HG02870 (cell line): Measurements from ENCODE around the gene HEYL.

Experiments
- ATAC-seq: cut with Tn5 transposase; IDR thresholded peaks from one replicate; pipeline ENCODE4 v1.9.1; 2021; ENCODE audit warnings: mild to moderate bottlenecking, moderate library complexity; ENCODE audit not compliant: unreplicated experiment

Gene HEYL

DNA sequence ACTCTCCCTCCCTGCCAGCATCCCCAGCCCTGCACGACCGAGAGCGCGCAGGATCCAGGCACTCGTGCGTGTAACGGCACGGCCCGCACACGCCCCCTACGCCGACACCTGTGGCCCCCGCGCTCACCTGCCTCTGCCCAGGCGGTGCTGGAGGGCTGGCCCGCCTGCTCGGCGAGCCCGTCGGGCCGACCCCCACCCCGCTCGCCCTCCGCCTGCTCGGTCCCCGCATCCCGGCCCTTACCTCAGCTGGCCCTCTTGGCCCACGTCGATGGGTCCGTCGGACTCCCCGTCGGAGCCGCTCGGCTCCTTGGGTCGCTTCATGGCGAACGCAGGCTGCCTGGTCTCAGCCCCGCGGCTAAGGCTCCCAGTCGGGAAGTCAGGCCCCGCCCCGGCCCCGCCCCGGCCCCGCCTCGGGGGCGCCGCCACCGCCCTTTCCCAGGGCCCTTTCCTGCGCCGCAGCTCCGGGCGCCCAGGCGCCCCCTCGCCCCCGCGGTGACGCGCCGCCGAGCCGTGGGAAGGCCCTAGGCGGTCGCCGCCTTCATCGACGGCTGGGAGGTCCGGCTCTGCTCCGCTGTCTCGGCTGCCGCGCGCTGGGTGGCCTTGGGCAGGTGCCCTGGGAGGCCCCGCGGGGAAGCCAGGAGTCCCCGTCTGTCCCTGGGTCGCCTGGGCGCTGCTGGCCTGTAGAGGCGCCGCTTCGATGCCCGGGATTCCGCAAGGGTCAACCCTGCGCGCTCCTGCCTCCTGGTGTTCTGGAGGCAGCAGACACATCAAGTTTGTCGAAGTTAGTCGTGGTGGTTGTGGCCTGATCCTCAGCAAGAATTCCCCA is at the start of gene HEYL:
Gene HEYL, minus strand, starts transcription at position 339 of the 826 bp plus-strand sequence. Its CDS starts 18 bp downstream, at position 321.
- ATAC-seq, result no peak

GRCh38 chr1:39689214-39689613 is 49.8 kb upstream of the HEYL start:
- ATAC-seq, result no peak

DNA sequence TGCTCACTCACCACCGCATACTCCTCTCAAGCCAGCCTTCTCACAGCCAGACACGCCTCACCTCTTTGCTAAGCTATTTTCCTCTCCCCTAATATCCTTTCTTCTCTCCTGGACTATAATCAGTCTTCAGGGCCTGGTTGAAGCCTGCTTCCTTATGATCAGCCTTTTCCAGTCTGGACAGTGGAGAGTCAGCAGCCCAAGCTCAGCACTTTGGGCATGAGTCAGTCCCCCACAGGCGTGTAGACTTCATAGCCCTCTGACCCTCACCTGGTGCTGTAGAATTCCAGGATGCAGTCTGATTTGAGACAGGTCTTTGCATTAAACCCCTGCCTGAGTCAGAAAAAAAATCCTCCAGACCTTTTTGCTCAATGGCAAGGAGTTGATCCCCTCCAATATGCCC is 49.3 kb upstream of the HEYL start:
- no peak for ATAC-seq

DNA sequence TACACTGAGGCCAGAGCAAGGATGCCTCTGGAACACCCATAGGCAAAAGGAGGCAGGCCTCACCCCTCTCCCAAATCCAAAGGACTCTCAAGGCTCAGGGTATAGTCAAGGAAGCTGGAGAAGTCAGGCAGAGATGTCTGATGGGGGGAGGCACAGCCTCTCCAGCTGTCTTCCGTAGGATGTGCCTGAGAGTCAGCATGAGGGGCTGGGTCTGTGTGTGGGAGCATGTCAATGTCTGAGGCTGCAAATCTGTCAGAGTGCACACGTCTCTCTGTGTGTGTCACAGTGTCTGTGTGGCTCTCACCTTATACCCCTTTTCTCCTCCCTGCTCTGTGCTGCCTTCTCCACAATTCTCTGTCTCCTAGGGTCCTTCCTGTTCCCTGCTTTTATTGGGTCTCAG is 47.8 kb upstream of the HEYL start:
- no peak for ATAC-seq

DNA sequence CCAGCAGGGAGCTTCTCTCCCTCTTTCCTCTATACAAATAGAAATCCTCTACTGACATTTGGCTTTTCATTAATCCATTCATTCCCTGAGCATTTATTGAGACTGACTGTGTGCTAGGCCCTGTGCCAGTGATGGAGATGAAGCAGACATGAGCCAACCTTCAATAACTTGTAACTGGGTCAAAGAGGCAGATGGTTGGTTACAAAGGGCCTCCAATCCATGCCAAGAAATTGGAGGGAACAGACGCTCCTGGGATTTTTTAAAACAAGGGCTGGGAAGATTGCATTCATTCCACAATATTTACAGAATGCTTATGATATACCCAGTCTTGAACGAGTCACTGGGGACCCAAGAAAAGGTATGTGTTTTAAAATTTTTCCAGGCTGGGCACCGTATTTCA is 45.6 kb upstream of the HEYL start:
- ATAC-seq, result no peak

DNA sequence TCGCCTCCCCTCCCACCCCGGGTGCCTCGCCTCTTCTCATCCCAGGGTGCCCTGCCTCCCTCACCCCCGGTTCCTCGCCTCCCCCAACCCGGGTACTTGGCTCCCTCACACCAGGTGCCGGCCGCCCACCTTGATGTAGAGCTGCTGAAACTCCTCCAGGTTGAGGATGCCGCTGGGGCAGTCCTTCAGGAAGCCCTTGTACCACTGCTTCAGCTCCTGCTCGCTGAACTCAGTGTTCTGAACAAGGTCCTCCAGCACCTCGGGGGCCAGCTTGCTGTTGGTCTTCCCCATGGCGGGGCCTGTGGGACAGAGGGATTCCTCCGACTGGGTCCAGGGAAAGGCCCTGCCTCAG is 44.8 kb upstream of the HEYL start:
- ATAC-seq, result no peak

GRCh38 chr1:39683591-39684312 is 44.3 kb upstream of the HEYL start:
- ATAC-seq, result no peak

GRCh38 chr1:39681999-39682398 is 42.6 kb upstream of the HEYL start:
- no peak for ATAC-seq

DNA sequence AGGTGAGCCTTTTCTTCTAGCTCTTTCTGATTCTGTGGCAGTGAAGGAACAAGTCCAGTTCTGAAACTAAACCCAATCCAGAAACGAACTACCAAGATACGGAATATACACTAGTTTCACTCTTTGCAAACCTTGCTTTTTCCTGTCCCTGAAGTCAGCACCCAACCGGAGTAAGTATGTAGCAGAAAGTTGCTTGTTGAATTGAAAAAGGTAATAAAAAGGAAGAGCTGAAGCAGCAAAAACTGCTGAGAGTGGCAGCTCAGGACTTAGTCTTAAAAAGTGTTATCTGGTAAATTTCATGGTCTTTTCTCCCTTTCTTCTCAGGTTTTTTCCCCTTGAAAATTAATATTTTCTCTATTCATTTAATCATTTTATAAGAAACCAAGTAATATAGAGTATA is 41.9 kb upstream of the HEYL start:
- no peak for ATAC-seq

DNA sequence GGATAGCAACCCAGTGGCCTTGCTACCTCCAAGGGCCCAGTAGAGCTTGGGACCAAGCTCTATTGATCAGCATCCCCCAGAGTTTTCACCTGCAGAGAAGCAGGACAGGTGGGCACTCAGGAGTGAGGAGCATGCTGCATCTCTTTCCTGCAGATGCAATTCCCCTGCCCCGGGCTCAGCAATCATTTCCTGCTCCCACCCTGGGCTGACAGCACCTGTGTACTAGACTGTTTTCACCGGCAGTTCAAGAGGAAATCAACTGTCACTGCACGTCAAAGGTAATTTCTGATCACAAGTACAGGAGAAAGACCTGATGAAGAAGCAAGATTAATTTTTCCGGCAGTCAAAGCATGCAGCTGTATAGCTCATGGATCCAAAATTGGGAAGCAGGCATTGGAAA is 41.3 kb upstream of the HEYL start:
- no peak for ATAC-seq

- no peak for ATAC-seq
Measured at GRCh38 chr1:39679821-39680220, 40.4 kb upstream of the HEYL start.

GRCh38 chr1:39678889-39679288 is 39.4 kb upstream of the HEYL start:
- no peak for ATAC-seq

DNA sequence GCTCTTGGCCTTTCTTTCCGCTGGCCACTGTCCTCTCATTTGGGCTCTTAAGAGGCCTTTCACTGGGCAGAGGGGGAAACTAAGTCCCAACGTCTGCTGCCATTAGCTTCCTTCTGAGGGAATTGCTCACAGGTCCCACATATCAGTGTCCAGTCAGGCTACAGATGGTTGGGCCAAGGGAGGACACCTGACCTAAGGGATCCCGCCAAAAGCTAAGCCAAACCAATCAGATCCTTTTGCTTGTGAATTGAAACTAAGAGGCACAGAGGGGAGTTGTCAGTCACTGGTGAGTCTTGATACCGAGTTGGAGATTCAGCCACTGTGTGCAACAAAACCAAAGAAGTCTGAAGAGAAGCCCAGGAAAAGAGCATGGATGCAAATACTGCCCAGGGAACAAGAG is 38.2 kb upstream of the HEYL start:
- no peak for ATAC-seq

DNA sequence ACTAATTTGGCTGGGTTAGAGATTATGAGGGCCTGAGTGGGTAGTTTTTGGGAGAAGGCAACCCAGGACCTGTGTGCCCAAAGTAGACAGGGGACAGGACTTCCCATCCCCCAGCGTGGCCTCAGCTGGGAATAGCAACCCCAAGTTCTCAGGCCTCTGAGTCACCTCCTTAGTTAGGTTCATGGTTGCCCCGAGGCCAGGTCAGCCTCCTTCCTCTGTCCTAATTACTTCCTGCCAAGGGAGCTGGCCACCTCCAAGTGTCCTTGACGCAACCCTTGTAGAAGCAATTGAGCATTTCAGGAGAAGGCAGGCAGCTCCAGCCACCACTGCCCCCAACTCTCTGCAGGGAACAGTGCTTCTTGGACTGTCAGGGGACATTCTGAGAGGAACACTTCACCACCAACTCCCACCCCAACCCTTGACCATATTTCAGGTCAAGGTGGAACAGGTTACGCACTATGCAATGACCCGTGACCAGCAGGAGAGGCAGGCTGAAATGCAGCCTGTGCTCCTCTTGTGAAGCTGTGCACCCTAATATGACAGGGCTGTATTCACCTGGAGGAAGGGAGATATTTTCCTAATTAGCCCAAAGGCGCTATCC is 37.6 kb upstream of the HEYL start:
- ATAC-seq, result no peak

- ATAC-seq, result no peak
Measured at GRCh38 chr1:39675220-39675619, 35.8 kb upstream of the HEYL start.

DNA sequence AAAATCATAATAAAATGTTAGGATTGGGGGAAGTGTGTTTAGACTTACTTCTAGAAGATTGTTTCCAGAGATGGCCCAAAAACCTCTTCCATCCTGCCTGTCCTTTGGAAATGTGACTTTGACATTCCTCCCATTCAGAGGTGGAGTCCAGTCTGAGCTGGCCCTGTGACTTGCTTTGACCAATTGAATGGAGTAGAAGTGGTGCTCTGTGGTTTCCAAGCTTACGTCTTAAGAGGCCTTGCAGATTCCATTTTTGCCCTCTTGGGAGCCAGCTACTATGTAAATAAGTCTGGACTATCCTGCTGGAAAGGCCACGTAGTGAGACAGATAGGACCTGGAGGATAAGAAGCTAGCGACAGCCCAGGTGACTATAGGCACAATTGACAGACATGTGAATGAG is 33.8 kb upstream of the HEYL start:
- ATAC-seq, result no peak

GRCh38 chr1:39672551-39672947 is 33.1 kb upstream of the HEYL start:
- ATAC-seq, result no peak

DNA sequence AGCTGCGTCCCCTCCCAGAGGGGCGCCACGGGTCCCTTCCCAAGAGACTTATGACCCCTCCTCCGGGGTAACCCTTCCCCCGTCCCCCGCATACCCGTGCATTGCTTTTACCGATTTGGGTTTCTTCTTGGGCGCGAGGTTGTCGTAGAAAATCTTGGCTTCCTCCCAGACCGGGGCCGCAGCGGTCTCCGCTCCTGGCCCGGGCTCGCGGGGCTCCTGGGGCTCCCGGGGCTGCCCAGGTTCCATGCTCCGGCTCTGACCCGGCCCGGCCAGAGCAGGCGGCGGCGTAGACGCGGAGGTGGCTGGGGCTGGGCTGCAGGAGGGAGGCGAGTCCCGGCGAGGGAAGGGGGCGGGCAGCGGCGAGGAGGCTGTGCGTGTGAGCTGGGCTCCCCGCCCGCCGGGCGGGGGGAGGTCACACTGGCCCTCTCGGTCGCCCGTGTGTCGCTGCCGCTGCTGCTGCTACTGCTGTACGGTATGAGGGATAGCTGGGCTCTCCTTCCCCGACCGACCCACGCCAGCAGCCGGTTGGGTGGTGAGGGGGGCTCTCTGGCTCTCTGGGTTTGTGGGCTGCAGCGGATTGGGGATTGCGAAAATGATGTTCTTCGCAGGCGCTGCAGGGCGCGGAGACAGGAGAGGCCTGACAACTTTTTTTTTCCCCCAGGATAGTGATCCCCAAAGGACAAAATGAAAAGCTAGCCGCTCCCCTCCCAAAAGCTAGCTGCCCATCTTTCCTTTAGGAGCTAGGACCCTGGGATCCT is 32.5 kb upstream of the HEYL start, which contains the start of gene NT5C1A:
Gene NT5C1A, minus strand, starts transcription at position 315 of the 758 bp plus-strand sequence. Its CDS starts 69 bp downstream, at position 246.
- ATAC-seq, result no peak

- no peak for ATAC-seq
Measured at GRCh38 chr1:39671433-39671792, 32.0 kb upstream of the HEYL start.

DNA sequence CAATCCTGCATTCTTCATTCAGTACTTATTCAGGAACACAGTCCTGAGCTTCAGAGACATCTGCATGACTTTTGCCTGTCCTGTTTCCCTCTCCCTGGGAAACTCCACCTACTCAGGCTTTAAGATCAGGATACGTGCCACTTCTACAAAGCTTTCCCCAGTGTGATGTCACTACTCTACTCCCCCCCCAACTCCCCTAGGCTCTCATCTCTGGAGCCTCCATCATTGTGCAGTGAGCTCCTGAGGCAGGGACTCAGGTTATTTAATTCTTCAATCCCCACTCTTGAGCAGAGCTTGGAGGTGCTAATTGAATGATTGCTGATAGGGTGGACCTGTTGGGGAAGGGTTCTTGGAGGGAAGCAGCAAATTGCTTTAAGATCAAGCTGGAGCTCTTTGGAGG is 31.2 kb upstream of the HEYL start:
- ATAC-seq, result no peak

GRCh38 chr1:39668894-39669293 is 29.5 kb upstream of the HEYL start:
- ATAC-seq, result no peak
